Measurements from ENCODE around the gene MLIP.

Gene MLIP

DNA sequence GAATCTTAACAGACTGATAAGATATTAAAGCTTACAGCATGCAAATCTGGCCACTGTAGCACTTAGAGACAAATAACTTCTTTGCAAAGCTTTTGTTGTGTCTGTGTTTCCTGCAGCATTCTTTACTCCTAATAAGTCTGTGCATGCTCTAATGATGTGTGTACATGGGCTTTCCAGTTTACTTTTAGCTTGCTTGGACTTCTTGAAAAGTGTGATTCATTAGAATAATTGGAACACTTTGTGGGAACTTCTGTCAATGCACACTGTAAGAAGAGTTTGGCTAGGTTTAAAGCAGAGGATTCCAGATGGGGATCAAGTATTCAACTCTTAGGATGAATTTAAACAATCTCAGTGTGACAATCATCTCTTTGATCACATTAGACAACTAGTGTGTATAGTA, 174.9 kb downstream of the MLIP start:
- no peak for DNase-seq

DNA sequence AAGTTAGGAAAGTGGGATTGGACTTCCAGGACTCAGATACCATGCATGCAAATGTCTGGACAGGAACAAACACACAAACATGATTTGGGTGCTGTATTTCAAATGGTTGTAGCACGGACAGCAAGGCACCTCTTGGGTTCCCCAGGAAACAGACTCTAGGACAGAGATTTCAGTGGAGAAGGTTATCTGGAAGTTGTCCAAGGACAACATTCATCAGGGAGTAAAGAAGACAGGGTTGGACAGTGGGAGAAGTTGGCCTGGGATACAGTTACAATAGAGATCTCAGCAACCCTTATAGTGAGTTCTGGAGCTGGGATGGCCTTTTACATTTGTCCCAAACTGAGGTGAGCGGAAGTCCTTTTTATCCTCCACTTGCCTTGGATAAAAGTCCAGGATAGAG, 177.2 kb downstream of the MLIP start:
- no peak for DNase-seq

DNA sequence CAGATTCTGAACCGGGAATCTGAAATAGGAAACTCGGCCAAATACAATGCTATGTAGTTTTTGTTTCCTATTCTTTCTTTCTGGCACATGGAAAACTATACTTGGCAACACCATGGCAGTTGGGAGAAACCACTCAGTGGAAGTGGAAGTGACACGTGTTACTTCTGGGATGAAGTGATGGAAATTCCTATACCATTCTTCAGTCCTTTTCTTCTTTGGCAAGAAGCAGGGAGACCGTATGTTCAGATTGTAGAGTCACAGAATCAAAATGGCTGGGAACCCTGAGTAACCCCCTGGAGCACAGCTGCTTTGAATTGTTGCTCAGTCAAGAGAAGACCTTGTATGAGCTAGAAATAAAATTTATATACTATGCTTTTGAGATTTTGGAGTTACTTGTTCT, 178.2 kb downstream of the MLIP start:
- no peak for DNase-seq

DNA sequence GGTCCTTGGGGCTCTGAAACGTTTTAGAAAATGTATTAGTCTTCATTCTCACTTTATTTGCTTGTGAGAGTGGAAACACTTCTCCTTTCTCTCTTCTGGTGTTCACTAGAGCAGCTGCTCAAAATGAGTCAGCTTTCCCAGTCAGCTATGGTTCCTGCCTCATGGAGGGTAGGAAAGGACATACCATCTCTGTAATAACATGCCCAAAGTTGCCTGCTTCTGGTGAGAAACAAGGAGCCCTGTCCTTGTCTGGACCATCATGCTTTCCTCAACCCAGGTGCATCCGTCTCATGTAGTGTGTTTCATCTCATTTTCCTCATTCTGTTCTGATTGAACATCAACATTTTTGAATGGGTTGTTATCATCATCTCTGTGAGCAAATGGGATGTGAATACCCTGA, 179.9 kb downstream of the MLIP start:
- no peak for DNase-seq

DNA sequence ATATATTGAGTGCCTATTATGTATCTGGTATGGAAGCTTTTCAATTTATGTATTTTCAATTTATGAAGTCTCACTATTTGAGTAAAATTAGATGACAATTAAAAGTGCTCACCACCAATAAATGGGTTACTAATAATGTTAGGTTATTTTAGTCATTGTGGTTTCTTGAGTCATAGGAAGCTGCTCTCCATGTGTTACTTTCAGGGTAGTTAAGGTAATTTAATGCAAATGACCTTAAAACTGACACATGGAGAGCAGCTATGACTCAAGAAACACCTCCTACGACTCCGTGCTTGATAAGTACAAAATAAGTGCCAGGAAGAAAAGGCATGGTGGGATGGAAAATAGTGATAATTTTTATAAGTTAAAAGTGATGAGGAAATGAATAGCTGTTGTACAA, 180.5 kb downstream of the MLIP start:
- no peak for DNase-seq

DNA sequence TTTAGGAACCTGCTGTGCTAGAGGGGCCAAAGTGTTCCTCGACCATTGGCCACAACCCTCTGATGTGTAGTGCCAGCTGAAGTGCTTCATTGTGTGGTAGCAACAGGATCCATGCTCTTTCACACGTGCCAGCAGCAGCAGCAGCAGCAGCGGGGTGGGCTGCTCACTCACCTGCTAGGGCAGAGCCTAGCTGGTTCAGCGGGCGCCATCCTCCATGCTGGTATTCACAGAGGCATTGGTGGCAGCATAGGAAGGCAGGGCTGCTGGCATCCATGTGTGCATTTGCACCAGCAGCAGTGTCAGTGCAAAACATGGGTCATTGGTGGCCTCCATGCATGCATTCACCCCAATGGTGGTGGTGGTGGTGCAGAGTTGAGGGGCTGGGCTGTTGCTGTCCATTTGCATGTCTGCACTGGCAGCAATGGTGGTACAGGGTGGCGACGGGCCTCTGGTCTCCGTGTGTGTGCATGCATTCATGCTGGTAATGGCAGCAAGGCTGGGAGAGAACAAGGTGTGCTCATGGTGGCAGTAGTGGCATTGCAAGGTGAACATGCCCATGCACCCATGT, 183.8 kb downstream of the MLIP start:
- no peak for DNase-seq

DNA sequence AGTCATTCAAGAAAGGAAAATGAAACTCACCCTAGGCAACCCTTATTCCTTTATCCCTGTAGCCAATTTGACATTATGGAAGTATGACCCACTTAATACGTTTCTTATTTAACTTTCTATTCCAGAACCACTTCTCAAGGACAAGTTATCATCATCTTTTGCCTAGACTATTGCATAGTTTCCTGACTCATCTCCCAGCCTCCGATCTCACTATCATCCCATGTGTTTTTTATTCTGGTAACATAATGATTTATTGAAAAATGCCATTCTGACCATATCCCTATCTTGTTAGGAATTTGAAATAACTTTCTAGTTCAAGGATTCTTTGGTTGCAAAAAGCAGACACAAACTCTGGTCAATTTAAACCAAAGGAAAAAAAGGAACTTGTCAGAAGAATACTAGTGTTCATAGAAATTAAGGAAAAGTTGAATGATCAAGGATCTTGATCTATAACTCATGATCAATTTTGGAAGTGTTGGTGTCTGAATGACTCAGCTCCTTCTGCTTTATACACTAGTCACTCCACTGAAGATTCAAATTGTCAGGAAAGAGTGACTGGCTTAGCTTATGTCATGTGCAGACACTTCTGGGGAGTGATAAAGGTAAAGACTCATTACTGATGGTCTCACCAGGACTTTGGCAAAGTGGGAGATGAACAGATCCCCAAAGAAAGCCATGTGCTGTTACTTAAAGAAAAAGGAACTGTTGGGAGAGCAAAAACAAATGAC, 188.5 kb downstream of the MLIP start:
- DNase-seq: no peak

DNA sequence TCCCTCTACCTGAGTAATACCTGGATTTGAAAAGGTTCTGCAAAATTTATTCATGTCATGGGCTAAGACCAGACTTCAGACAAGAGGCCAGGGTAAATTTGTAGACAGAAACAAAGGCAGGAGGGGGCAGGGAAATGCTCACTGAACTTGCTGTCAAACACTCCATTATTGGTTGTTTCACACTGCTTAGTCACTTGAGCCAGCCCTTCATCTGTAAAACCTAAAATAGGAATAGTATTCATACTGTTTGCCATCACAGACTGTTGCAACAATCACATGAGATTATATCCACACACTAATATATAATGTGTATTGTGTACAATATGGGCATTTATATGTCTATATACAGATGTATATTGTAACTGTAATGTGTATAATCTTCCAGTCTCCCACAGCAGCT, 190.5 kb downstream of the MLIP start:
- no peak for DNase-seq

DNA sequence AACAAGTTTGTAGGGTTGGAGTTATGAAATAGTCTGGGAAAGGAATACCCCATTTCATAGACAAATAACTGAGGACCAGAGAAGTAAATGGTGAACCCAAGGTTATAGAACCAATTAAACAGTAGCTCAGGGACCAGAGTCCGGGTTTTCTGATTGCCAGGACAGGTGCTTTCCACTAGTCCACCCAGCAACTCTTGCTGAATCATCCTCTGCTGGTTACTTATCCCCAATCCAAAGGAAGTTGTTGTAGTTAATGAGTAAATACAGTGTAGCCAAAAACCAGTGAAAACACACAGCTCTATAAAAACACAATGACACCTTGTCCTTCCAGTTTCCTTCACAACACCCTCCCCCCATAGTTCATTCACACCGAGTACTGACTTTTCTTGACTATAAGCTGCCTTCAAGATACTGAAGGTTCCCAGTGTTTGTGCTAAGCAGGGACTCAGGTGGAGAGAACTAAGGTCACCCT, 196.2 kb downstream of the MLIP start:
- no peak for DNase-seq

DNA sequence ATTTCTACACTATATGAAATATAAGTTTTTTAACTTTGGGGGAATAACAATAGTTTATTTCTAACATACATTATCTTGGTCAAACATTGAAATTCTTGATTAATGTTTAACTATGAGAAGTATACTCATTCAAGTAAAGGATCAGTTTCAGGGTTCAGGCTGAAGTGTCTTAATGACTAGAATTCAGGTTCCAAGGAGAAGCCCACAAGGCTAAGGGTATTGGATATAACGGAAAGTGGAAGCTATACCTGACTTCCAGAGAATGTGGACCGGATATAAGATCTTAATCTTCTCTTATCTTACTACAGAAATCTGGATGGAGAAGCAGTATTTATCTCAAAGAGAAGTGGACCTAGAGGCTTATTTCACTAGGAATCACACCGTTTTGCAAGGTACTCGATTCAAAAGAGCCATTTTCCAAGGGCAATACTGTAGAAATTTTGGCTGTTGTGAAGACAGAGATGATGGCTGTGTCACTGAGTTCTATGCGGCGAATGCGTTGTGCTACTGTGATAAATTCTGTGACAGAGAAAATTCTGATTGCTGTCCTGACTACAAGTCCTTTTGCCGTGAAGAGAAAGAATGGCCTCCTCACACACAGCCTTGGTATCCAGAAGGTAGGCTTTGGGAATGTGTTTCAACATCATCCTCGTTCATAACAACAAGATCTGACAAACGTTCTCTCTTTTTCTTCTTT, 197.2 kb downstream of the MLIP start, which contains the start of gene TINAG:
TSS of gene TINAG (plus strand) at position 153 of the 697 bp plus-strand sequence. CDS start at position 263, 110 bp downstream.
- DNase-seq: no peak

DNA sequence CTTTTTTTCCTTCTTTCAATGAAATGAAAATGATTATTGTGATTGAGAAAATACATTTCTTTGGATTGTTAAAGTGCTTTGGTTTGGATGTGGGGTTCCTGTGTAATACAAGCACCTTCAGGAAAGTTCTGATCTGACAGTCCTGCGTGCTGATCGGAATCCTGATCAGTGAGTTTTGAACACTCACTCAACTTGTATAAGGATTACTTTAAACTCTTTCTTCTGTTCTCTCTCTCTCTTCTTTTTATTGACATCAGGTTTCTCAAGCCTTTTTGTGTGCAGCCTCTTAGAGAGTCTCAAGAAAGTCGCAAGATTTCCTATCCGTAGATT, 197.7 kb downstream of the MLIP start:
- no peak for DNase-seq

DNA sequence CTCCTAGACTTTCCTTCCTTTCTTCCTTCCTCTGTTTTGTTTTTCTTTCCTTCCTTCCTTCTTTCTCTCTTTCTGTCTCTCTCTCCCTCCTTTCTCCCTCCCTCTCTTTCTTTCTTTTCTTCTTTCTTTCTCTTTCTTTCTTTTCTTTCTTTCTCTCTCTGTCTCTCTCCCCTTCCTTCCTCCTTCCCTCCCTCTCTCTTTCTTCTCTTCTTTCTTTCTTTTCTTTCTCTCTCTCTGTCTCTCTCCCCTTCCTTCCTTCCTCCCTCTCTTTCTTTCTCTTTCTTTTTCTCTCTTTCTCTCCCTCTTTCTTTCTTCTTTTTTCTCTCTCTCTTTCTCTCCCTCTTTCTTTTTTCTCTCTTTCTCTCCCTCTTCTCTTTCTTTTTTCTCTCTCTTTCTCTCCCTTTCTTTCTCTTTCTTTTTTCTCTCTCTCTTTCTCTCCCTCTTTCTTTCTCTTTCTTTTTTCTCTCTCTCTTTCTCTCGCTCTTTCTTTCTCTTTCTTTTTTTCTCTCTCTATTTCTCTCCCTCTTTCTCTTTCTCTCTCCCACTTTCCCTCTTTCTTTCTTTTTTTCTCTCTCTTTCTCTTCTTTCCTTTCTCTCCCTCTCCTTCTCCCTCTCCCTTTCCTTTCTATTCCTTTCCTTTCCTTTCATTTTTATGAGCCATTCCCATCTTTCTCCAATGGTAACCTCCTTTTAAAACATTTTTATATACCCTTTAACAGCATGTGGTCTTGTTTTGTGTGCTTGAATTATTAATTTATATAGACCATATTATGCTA, 199.3 kb downstream of the MLIP start:
- DNase-seq: no peak

DNA sequence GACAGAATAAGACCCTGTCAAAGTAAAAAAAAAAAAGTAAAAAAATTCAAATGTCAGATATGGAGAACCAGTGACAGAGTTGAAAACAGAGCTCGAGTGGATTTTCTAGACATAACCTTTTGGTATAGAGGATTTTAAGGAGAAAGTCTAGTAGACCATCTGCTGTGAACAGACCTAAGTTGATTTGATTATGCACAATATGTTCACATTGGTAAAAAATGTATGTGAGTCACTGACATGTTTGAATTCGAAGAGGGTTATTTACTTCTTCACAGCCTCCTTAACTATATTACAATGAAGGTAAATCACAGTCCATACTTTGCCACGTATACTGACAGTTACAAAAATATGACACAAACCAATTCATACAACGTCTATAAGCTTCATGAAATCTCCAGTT, 204.4 kb downstream of the MLIP start:
- DNase-seq: no peak
